ENCODE data around the gene SEC14L6. TPM values are rescaled to one million over a fixed set of nuclear protein-coding genes. Genes with fewer than 3 reads are reported as not detected.
"Not testable (repeated sequence)": the region's sequence is repeated elsewhere in the genome, so short reads cannot be mapped to it uniquely, and the experiment has no call there.

Gene SEC14L6
- total RNA-seq, 1 experiment from 2014 or later: not detected

GRCh38 chr22:30567277-30567676 lies 20.7 kb upstream of the SEC14L6 start:
- DNase-seq (ENCODE audit: low spot score): not testable (repeated sequence)

- DNase-seq (ENCODE audit: low spot score): no peak
Observed at GRCh38 chr22:30566125-30566524, 19.6 kb upstream of the SEC14L6 start.

DNA sequence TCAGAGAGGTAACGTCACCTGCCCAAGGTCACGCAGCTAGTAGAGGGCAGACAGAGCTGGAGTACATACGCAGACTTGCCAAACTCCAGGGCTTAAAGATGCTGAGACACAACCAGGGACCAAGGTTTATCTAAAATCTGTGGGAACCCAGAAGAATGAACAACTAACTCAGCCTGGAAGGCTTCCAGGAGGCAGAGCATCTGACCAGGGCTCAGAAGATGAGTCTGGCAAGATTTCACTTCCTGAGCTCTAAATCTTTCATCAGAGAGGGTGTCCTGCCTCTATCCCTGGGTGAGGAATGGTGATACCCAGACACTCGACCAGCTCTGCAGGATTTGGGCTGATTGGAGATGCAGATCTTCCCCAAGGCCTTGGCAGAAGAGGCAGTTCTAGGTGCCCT lies 18.8 kb upstream of the SEC14L6 start:
- DNase-seq (ENCODE audit: low spot score): peak; percentile 51

DNA sequence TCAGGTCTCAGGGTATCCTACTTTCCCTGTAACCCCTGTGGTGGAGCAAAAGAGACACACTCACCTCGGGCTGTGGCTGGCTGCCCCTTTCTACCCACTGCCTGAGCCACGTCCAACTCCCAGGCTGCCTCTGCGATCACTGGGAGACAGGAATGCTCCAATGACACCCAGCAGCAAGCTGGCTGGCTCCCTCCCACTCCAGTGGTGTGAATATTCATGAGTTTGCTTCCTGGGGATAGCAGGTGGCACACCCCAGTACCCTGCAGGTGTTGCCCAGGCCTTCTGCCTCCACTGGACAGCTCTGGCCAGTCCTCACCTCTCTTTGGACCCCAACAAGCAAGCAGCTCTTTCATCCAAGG lies 18.2 kb upstream of the SEC14L6 start:
- DNase-seq (ENCODE audit: low spot score): no peak

DNA sequence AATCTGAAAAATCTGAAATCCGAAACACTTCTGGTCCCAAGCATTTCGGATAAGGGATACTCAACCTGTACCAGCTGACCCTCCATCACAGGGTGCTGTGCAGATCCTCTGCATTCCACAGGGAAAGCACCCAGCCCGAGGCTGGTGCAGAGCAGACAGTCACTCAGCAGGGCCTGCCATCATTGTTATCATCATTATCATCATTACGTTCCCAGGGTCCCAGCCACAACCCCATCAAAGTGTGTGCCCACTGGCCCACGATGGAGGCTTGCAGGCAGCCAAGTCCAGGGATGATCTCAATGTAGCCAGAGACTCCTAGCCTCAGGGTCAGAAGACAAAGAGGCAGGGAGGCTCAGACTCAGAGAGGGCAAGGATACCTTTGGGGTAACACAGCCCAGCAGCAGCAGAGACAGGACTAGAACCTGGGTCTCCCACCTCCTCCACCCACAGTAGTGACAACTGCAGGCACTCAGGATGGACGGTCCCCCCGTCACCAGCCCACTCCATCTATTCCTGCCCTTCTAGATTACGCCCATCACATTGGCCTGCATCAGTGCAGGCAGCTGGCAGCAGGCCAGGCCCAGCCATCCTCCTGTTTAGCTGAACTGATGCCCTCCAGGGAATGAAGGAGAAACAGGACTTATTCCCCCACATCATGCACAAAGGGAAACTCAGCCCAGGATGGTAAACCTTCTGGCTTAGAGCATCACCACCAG lies 17.7 kb upstream of the SEC14L6 start:
- DNase-seq (ENCODE audit: low spot score): no peak

- DNase-seq (ENCODE audit: low spot score): peak; percentile 51
Observed at GRCh38 chr22:30562366-30562765, 15.8 kb upstream of the SEC14L6 start.

GRCh38 chr22:30561402-30562189 lies 15.1 kb upstream of the SEC14L6 start:
- no peak for DNase-seq (ENCODE audit: low spot score)

DNA sequence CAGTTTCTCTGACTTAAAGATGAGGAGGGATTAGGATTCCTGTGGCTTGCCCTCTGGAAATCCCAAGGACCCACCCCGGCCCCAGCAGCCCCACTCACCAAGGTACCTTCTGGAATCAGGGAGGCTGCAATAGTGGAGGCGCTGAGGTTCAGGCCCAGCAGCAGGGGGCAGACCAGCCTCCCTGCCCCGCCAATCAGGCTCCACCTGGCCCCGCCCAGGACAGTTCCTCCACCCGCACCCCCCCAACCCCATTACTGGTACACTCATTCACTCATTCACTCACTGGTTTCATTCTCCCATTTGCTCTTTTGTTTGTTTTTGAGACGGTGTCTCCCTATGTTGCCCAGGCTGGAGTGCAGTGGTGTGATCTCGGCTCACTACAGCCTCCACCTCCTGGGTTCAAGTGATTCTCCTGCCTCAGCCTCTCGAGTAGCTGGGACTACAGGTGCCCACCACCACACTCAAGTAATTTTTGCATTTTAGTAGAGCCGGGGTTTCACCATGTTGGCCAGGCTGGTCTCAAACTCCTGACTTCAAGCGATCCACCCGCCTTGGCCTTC lies 14.2 kb upstream of the SEC14L6 start:
- not testable (repeated sequence) for DNase-seq (ENCODE audit: low spot score)

DNA sequence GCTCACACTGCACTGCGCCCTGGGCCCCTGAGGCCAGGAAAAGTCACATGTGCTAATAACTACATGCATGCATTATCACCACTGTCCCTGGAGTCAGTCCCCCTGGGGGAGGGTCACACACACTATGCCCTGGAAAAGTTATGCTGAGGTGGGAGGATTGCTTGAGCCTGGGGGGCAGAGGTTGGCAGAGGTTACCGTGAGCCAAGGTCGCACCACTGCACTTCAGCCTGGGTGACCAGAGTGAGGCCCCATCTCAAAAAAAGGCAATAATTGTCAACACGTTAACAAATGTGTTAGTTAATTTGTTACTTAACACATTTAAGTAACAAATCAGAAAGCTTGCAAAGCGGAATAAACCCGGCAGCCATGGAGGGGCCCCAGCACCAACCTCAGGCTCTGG lies 13.3 kb upstream of the SEC14L6 start:
- no peak for DNase-seq (ENCODE audit: low spot score)

DNA sequence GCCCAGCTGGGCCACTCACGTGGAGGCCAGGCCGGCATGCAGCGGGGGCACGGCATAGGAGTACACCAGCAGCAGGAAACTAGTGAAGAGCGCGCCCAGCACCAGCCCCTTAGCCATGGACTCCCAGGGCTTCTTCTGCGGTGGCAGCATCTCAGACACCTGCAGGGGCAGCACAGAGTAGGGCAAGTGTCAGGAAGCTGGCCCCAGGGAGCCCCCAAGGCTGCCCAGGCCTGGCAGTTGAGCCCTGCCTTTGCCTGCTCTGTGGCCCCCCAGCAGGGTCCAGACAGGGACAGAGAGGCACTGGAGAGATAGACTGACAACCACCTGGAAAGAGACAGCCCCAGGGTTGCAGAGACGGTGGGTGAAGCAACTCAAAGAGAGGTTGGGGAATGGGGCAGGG lies 10.7 kb upstream of the SEC14L6 start:
- no peak for DNase-seq (ENCODE audit: low spot score)

GRCh38 chr22:30556388-30556787 lies 9.8 kb upstream of the SEC14L6 start:
- no peak for DNase-seq (ENCODE audit: low spot score)

GRCh38 chr22:30555282-30556210 lies 9.0 kb upstream of the SEC14L6 start:
- no peak for DNase-seq (ENCODE audit: low spot score)

- no peak for DNase-seq (ENCODE audit: low spot score)
Observed at GRCh38 chr22:30553971-30554370, 7.4 kb upstream of the SEC14L6 start.

DNA sequence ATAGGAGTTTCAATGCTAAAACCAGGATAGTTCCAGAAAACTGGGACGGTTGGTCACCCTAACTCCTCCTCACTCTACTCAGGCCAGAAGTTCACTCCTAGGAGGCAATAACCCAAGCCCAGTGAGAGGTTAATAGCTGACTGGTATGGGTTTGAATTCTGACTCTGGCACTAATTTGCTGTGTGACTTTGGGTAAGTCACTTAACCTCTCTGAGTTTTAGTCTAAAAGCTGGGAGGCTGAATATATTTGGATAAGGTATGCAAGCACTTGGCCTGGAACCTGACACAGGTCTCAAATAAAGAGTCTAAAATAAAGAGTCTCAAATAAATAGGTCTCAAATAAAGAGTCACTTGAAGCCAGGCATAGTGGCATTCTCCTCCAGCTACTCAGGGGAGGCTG lies 6.2 kb upstream of the SEC14L6 start:
- no peak for DNase-seq (ENCODE audit: low spot score)

DNA sequence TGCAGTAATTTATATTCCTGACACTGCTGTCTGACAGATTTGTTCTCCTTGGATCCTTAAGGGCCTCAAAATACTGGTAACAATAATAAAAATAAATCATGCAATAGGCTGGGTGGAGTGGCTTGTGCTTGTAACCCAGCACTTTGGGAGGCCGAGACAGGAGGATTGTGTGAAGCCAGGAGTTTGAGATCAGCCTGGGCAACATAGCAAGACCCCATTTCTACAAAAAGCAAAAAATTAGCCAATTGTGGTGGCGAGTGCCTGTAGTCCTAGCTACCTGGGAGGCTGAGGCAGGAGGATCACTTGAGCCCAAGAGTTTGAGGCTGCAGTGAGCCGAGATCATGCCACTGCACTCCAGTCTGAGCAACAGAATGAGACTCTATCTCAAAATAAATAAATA lies 5.3 kb upstream of the SEC14L6 start:
- DNase-seq (ENCODE audit: low spot score): not testable (repeated sequence)

DNA sequence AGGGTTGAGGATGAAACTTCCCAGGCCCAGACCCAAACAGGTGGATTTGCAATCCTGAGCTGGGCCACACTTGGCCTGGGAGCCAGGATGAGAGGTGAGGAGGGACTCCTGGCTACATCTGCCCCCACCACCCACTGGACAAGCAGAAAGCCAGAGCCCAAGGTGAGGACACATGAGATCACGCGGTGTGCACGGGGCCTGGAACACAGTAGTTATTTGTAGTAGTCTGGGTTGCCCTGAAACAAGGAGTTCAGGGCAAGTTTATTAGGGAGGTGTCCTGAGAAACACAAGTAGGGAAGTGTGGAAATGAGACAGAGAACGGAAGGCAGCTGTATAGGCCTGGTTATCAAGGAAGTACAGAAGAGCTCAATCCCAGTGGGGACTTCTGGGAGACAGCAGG lies 647 bp upstream of the SEC14L6 start:
- DNase-seq (ENCODE audit: low spot score): no peak

GRCh38 chr22:30542811-30543188 lies 3.7 kb downstream of the SEC14L6 start:
- DNase-seq (ENCODE audit: low spot score): no peak

DNA sequence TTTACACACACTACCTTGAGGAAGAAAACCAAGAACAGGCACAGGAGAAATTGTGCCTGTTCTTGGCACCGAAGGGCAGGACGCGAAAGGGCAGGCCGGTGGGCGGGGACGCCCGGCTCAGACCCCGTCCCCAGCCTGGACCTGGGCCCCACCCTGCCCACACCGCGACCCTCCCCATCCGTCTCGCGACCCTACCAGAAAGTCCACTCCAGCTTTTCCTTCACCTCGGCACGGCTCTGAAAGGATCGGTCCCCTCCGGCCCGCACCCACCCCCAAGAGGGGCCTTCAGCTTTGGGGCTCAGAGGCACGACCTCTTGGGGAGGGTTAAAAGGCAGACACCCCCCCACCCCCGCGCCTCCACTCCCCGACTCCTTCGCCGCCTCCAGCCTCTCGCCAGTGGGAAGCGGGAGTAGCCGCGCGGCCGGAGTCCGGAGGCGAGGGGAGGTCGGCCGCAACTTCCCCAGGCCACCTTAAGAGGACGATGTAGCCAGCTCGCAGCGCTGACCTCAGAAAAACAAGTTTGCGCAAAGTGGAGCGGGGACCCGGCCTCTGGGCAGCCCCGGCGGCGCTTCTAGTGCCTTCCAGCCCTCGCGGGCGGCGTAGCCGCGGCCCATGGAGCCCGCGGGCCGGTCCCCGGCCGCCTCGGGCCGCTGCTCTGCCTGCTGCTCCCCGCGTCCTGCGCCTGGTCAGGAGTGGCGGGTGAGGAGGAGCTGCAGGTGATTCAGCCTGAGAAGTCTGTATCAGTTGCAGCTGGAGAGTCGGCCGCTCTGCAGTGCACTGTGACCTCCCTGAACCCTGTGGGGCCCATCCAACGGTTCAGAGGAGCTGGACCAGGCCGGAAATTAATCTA lies 4.4 kb downstream of the SEC14L6 start:
- no peak for DNase-seq (ENCODE audit: low spot score)

GRCh38 chr22:30541511-30541910 lies 5.0 kb downstream of the SEC14L6 start:
- DNase-seq (ENCODE audit: low spot score): not testable (repeated sequence)

GRCh38 chr22:30539368-30539767 lies 7.2 kb downstream of the SEC14L6 start:
- DNase-seq (ENCODE audit: low spot score): no peak

GRCh38 chr22:30538280-30538679 lies 8.3 kb downstream of the SEC14L6 start:
- peak; percentile 25 for DNase-seq (ENCODE audit: low spot score)
